LHCN-M2 (cell line): Measurements from ENCODE around the gene AXDND1. TPM values are rescaled to one million over a fixed set of nuclear protein-coding genes. Genes with fewer than 3 reads are reported as not detected.

Experiments used
- DNase-seq: peaks from one replicate; pipeline ENCODE4 v3.0.0-alpha.2; 2012; ENCODE audit warnings: low read depth
- total RNA-seq: library from RNA; depleted of rRNA; stranded (reverse); fragments of >200 nt; gene quantifications from 2 replicates; pipeline ENCODE4 v1.2.3, GENCODE V29; 2014; rRNA removed

AXDND1 gene
- total RNA-seq, 1 experiment from 2014 or later: 1.4 TPM

GRCh38 chr1:179558078-179558477 is 192.3 kb downstream of the AXDND1 start:
- DNase-seq: no peak

GRCh38 chr1:179575497-179576314 is 209.9 kb downstream of the AXDND1 start, which contains the start of gene NPHS2:
Gene NPHS2 (minus strand): TSS chr1:179575948. CDS start chr1:179575864, 84 bp downstream.
- DNase-seq: no peak

- DNase-seq: no peak
These were observed 210.7 kb downstream of the AXDND1 start for GRCh38 chr1:179576509-179576908.

GRCh38 chr1:179583771-179584320 is 218.1 kb downstream of the AXDND1 start:
- peak; percentile 4 for DNase-seq

- DNase-seq: peak; percentile 57
These were observed 220.5 kb downstream of the AXDND1 start for GRCh38 chr1:179586107-179586823.

GRCh38 chr1:179587336-179587735 is 221.6 kb downstream of the AXDND1 start:
- DNase-seq: no peak

- DNase-seq: no peak
These were observed 222.8 kb downstream of the AXDND1 start for GRCh38 chr1:179588425-179589024.

- no peak for DNase-seq
These were observed 223.7 kb downstream of the AXDND1 start for GRCh38 chr1:179589509-179589908.

- DNase-seq: no peak
These were observed 224.9 kb downstream of the AXDND1 start for GRCh38 chr1:179590671-179591070.

- no peak for DNase-seq
These were observed 225.5 kb downstream of the AXDND1 start for GRCh38 chr1:179591253-179591591.

- no peak for DNase-seq
These were observed 226.1 kb downstream of the AXDND1 start, which contains the start of gene TDRD5 for GRCh38 chr1:179591592-179592580. Gene TDRD5 (plus strand): TSS chr1:179591832. CDS start chr1:179592616, 784 bp downstream.

GRCh38 chr1:179598631-179599030 is 232.9 kb downstream of the AXDND1 start:
- no peak for DNase-seq

GRCh38 chr1:179599623-179600249 is 234.0 kb downstream of the AXDND1 start:
- peak; percentile 23 for DNase-seq

GRCh38 chr1:179601093-179601492 is 235.3 kb downstream of the AXDND1 start:
- DNase-seq: no peak

Other genes with a start within 250 kb of the AXDND1 start
- 38.0 and 61.8 TPM in 2 replicates for gene ABL2, start 136.3 kb upstream of the AXDND1 start, total RNA-seq
- gene SOAT1, start 72.2 kb upstream of the AXDND1 start, total RNA-seq: 39.8 and 42.8 TPM in 2 replicates
- gene NPHS2, start 210.0 kb downstream of the AXDND1 start, total RNA-seq: not detected in 2 replicates
- gene TDRD5, start 225.9 kb downstream of the AXDND1 start, total RNA-seq: not detected in 2 replicates